Esophagus muscularis mucosa (tissue), 4 donors: ENCODE results near the gene ZNF621. TPM values are rescaled to one million over a fixed set of nuclear protein-coding genes. Genes with fewer than 3 reads are reported as not detected.

Experiments used
- DNase-seq: peaks from one replicate; pipeline ENCODE4 v3.0.0-alpha.2; 2017; ENCODE audit errors: extremely low spot score
- H3K27ac ChIP-seq, 4 donors: fragments of 200-600 bp; sonication (generic); replicated peaks in 1 of 4; 1 replicate in 3 of 4; 2 replicates in 1 of 4; pipeline ENCODE4 v1.5.1; 2016 to 2019; ENCODE audit warnings: mild to moderate bottlenecking in 1 of 4
- H3K27me3 ChIP-seq, 4 donors: fragments of 200-600 bp; sonication (generic); one replicate each; pipeline versions ENCODE4 v1.5.1 to v1.6.0; 2016 to 2019
- H3K36me3 ChIP-seq, 4 donors: fragments of 200-600 bp; sonication (generic); one replicate each; pipeline ENCODE4 v1.5.1; 2016 to 2019
- H3K4me1 ChIP-seq, 4 donors: fragments of 200-600 bp; sonication (generic); one replicate each; pipeline ENCODE4 v1.5.1; 2016 to 2019
- H3K4me3 ChIP-seq, 4 donors: fragments of 200-600 bp; sonication (generic); 1 replicate in 2 of 4; 2 replicates in 2 of 4; pipeline ENCODE4 v1.5.1; 2016 to 2019; ENCODE audit warnings: mild to moderate bottlenecking in 4 of 4, moderate library complexity in 1 of 4
- H3K9me3 ChIP-seq, 4 donors: fragments of 200-600 bp; sonication (generic); 1 replicate in 3 of 4; 2 replicates in 1 of 4; pipeline ENCODE4 v1.5.1; 2016 to 2019
- CTCF ChIP-seq, 3 experiments: fragments of 200-600 bp in 2 of 3; fragments of 450-650 bp in 1 of 3; sonication (generic) in 2 of 3; IDR thresholded peaks; one replicate each; pipeline ENCODE4 v1.5.1; 2017 to 2019; ENCODE audit warnings: antibody characterized with exemption in 3 of 3, mild to moderate bottlenecking in 2 of 3, moderate library complexity in 1 of 3
- EP300 ChIP-seq: sonication (generic); formaldehyde crosslinking; IDR thresholded peaks from one replicate; pipeline ENCODE4 v1.6.1; 2017; ENCODE audit warnings: antibody characterized with exemption
- POLR2A ChIP-seq: fragments of 450-650 bp; IDR thresholded peaks from one replicate; pipeline ENCODE4 v1.6.1; 2017; ENCODE audit warnings: antibody characterized with exemption, moderate library complexity, mild to moderate bottlenecking, low read depth
- POLR2AphosphoS5 ChIP-seq, 2 donors: sonication (generic); formaldehyde crosslinking; IDR thresholded peaks; one replicate each; pipeline ENCODE4 v1.6.1; 2017; ENCODE audit warnings: antibody characterized with exemption in 2 of 2
- WGBS: methylation state at CpG from one replicate; pipeline ENCODE4 v1.1.5; 2018; 5-methylcytosine and 5-hydroxymethylcytosine counted together
- intact Hi-C: fragments of 100-400 bp; cut with DNase I; formaldehyde crosslinking; loops from one replicate; pipeline ENCODE4 v1.15.1; 2023
- total RNA-seq, 4 donors: library from RNA; depleted of rRNA; stranded (reverse); fragments of >200 nt; gene quantifications; one replicate each; pipeline versions ENCODE4 v1.1.0 to v1.2.1, GENCODE V29; 2016

Gene ZNF621
- total RNA-seq, 4 donors from 2014 or later = 12.9 to 22.8 (median 16.8) TPM

DNA sequence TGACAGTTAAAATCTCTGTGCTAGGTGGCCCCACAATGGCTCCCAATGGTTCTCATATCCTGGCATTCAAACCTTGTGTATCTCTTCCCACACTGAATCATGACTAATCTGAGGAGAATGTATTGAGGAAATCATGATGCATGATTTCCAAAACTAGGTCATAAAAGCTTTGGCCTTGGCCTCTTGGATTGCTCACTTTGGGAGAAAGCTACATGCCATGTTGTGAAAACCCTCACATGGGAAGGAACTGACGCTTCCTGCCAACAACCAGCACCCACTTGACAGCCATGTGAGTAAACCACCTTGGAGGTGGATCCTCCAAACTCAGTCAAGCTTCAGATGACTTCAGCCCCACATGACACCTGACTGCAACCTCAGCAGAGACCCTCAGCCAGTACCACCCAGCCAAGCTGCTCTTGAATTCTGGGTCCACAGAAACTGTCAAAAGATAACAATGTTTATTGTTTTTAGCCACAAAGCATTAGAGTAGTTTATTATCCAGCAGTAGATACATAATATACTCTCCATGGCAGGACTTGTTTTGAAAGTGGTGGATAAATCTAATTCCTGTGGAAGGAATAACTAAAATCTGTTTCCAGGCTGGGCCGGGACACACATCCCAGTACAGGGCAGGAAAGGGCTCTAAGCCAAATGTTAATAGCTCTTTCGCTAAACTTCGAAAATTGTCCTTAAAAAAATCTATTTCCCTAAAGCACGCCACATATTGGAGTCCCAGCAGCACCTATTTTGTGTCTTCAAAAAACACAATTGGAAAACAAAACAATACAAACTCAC, 19.9 kb upstream of the ZNF621 start:
- H3K27ac ChIP-seq = peak overlapping the region; percentile 47 to 84 (median 78)
- intact Hi-C loops = no loop called here

GRCh38 chr3:40505599-40506462, 18.9 kb upstream of the ZNF621 start, which contains the start of gene ZNF620:
TSS of gene ZNF620 (plus strand) at chr3:40506039. CDS start at chr3:40506353, 314 bp downstream.
- Histone ChIP-seq H3K9me3 (no peaks in the 10 kb centered on the region), H3K4me3 (peak within 1 kb of the TSS; percentile 63 to 71 (median 66)), H3K27ac (peak within 1 kb of the TSS; percentile 75 to 84 (median 82)), H3K27me3 (no peaks in the 10 kb centered on the region), H3K4me1 (peaks cover 12 to 23% (median 19%) of the 10 kb centered on the region in 4 donors), H3K36me3 (peaks cover 0 to 18% (median 7%) of the 10 kb centered on the region in 4 donors)
- intact Hi-C loops = loop anchor here (2.0 kb wide), 1 partner anchor 31 kb away; no protein-coding TSS in a partner anchor
- DNase-seq = peak; percentile 92
- 9% methylated on average over 29 of the region's 44 CpGs for WGBS
- TF ChIP-seq CTCF (IDR thresholded peaks at IDR 0.05) (peak; percentile 26 to 30 (median 28)), POLR2AphosphoS5 (IDR thresholded peaks at IDR 0.05) (peak; percentile 77), EP300 (no peak)

More for the DNA sequence above, 19.9 kb upstream of the ZNF621 start:
- no peaks in the 10 kb centered on the region for H3K9me3 ChIP-seq
- H3K4me3 ChIP-seq = peak overlapping the region; percentile 63 to 71 (median 66)
- H3K27me3 ChIP-seq = no peaks in the 10 kb centered on the region
- H3K4me1 ChIP-seq = peaks cover 12 to 23% (median 19%) of the 10 kb centered on the region in 4 donors
- 71% methylated on average over 5 of the region's 5 CpGs for WGBS
- no peak for TF ChIP-seq CTCF (IDR thresholded peaks at IDR 0.05)
- peak; percentile 62 to 85 for TF ChIP-seq POLR2AphosphoS5 (IDR thresholded peaks at IDR 0.05)
- H3K36me3 ChIP-seq = peaks cover 0 to 8% (median under 1%) of the 10 kb centered on the region in 4 donors
- no peak for DNase-seq

- Histone ChIP-seq H3K27ac (no peak overlapping the region), H3K36me3 (peaks cover 0 to 65% (median 43%) of the 10 kb centered on the region in 4 donors), H3K4me3 (no peak overlapping the region), H3K27me3 (no peaks in the 10 kb centered on the region), H3K9me3 (no peaks in the 10 kb centered on the region), H3K4me1 (peaks cover 6 to 11% (median 7%) of the 10 kb centered on the region in 4 donors)
- TF ChIP-seq POLR2A (no peak), EP300 (no peak)
- DNase-seq = no peak
- WGBS = 100% methylated on average over 1 of the region's 1 CpG
- intact Hi-C loops = no loop called here
Measured at GRCh38 chr3:40511031-40511718, 13.6 kb upstream of the ZNF621 start.

DNA sequence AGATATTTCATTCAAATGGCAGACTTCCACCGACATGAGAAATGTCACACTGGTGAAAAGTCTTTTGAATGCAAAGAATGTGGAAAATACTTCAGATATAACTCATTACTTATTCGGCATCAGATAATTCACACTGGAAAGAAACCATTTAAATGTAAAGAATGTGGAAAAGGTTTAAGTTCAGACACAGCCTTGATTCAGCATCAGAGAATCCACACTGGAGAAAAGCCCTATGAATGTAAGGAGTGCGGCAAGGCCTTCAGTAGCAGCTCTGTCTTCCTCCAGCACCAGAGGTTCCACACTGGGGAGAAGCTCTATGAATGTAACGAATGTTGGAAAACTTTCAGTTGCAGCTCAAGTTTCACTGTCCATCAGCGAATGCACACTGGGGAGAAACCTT, 8.6 kb upstream of the ZNF621 start:
- H3K27ac ChIP-seq = no peak overlapping the region
- WGBS = 92% methylated on average over 5 of the region's 5 CpGs
- no peak overlapping the region for H3K4me3 ChIP-seq
- intact Hi-C loops = no loop called here
- H3K4me1 ChIP-seq = no peaks in the 10 kb centered on the region
- H3K9me3 ChIP-seq = no peaks in the 10 kb centered on the region
- TF ChIP-seq EP300 = no peak
- no peak for TF ChIP-seq POLR2AphosphoS5 (IDR thresholded peaks at IDR 0.05)
- no peak for TF ChIP-seq CTCF (IDR thresholded peaks at IDR 0.05)
- no peak for TF ChIP-seq POLR2A
- DNase-seq = no peak
- no peaks in the 10 kb centered on the region for H3K27me3 ChIP-seq
- peaks cover 0 to 60% (median 39%) of the 10 kb centered on the region in 4 donors for H3K36me3 ChIP-seq
